ENCODE results near the gene NMB. TPM values are rescaled to one million over a fixed set of nuclear protein-coding genes. Genes with fewer than 3 reads are reported as not detected.
"Not testable (repeated sequence)": the region's sequence is repeated elsewhere in the genome, so short reads cannot be mapped to it uniquely, and the experiment has no call there.

The NMB gene
- total RNA-seq, 1 donor from 2014 or later, result 12.3 TPM

- TF ChIP-seq CTCF (IDR thresholded peaks at IDR 0.05), result no peak
- no peak for TF ChIP-seq POLR2A (IDR thresholded peaks at IDR 0.05)
- TF ChIP-seq POLR2AphosphoS5 (IDR thresholded peaks at IDR 0.05; ENCODE audit: insufficient read depth in 1 of 2, low read depth in 1 of 2), result no peak
- no peaks in the 10 kb centered on the region for H3K36me3 ChIP-seq
- no peak for DNase-seq (ENCODE audit: extremely low spot score in 2 of 2)
- intact Hi-C loops (cut with DNase I), result no loop called here
- H3K27ac ChIP-seq, result no peak overlapping the region
- H3K27me3 ChIP-seq, result no peaks in the 10 kb centered on the region
- H3K4me3 ChIP-seq, result no peak overlapping the region
- no peaks in the 10 kb centered on the region for H3K4me1 ChIP-seq
- no peaks in the 10 kb centered on the region for H3K9me3 ChIP-seq
Observed at GRCh38 chr15:84697236-84697990, 39.4 kb upstream of the NMB start.

GRCh38 chr15:84696757-84697156 lies 38.8 kb upstream of the NMB start:
- no peak for DNase-seq (ENCODE audit: extremely low spot score in 2 of 2)
- TF ChIP-seq CTCF (IDR thresholded peaks at IDR 0.05), result no peak
- TF ChIP-seq POLR2A (IDR thresholded peaks at IDR 0.05), result no peak
- TF ChIP-seq POLR2AphosphoS5 (IDR thresholded peaks at IDR 0.05; ENCODE audit: insufficient read depth in 1 of 2, low read depth in 1 of 2), result no peak
- intact Hi-C loops (cut with DNase I), result no loop called here
- Histone ChIP-seq H3K9me3 (no peaks in the 10 kb centered on the region), H3K27ac (no peak overlapping the region), H3K4me1 (no peaks in the 10 kb centered on the region), H3K27me3 (no peaks in the 10 kb centered on the region), H3K36me3 (no peaks in the 10 kb centered on the region), H3K4me3 (no peak overlapping the region)

- intact Hi-C loops (cut with DNase I), result no loop called here
- Histone ChIP-seq H3K36me3 (peaks cover 0 to 20% of the 10 kb centered on the region in 2 donors), H3K4me1 (no peaks in the 10 kb centered on the region), H3K9me3 (no peaks in the 10 kb centered on the region), H3K27ac (no peak overlapping the region), H3K27me3 (no peaks in the 10 kb centered on the region), H3K4me3 (no peak overlapping the region)
- no peak for TF ChIP-seq CTCF (IDR thresholded peaks at IDR 0.05)
- TF ChIP-seq POLR2A (IDR thresholded peaks at IDR 0.05), result no peak
- no peak for TF ChIP-seq POLR2AphosphoS5 (IDR thresholded peaks at IDR 0.05; ENCODE audit: insufficient read depth in 1 of 2, low read depth in 1 of 2)
- DNase-seq (ENCODE audit: extremely low spot score in 2 of 2), result no peak
Observed at GRCh38 chr15:84690342-84690741, 32.3 kb upstream of the NMB start.

DNA sequence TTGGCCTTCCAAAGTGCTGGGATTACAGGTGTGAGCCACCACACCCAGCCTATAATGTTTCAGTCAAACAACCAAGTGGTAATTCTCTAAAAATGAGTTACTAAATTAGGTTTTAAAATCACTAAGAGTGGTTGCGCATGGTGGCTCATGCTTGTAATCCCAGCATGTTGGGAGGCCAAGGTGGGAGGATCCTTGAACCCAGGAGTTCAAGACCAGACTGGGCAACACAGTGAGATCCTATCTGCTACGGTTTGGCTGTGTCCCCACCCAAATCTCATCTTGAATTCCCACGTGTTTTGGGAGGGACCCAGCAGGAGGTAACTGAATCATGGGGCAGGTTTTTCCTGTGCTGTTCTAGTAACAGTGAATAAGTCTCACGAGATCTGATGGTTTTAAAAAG lies 31.9 kb upstream of the NMB start:
- intact Hi-C loops (cut with DNase I), result no loop called here

DNA sequence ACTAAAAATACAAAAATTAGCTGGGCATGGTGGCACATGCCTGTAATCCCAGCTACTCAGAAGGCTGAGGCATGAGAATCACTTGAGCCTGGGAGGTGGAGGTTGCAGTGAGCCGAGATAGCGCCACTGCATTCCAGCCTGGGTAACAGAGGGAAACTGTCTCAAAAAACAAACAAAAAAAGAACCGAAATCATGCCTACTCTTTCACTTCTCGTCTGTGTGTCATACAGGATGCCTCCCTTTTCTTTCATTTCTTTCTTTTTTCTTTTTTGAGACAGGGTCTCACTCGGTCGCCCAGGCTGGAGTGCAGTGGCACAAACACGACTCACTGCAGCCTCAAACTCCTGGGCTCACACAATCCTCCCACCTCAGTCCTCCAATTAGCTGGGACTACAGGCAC lies 28.4 kb upstream of the NMB start:
- H3K4me3 ChIP-seq; H3K27me3 ChIP-seq; H3K27ac ChIP-seq; H3K9me3 ChIP-seq; intact Hi-C loops (cut with DNase I); H3K4me1 ChIP-seq; DNase-seq (ENCODE audit: extremely low spot score in 2 of 2): not testable (repeated sequence)
- H3K36me3 ChIP-seq, result peaks cover 0 to 32% of the 10 kb centered on the region in 2 donors

More for the DNA sequence above, 31.9 kb upstream of the NMB start:
- Histone ChIP-seq H3K36me3 (peaks cover 0 to 20% of the 10 kb centered on the region in 2 donors), H3K27me3 (no peaks in the 10 kb centered on the region), H3K9me3 (no peaks in the 10 kb centered on the region), H3K4me1 (no peaks in the 10 kb centered on the region), H3K4me3 (no peak overlapping the region), H3K27ac (no peak overlapping the region)
- DNase-seq (ENCODE audit: extremely low spot score in 2 of 2), result no peak
- no peak for TF ChIP-seq POLR2A (IDR thresholded peaks at IDR 0.05)
- no peak for TF ChIP-seq CTCF (IDR thresholded peaks at IDR 0.05)
- TF ChIP-seq POLR2AphosphoS5 (IDR thresholded peaks at IDR 0.05; ENCODE audit: insufficient read depth in 1 of 2, low read depth in 1 of 2), result no peak
